K562 (cell line): ENCODE results near the gene A4GALT. TPM values are rescaled to one million over a fixed set of nuclear protein-coding genes. Genes with fewer than 3 reads are reported as not detected.

Source experiments
- CBFA2T3 ChIP-seq: fragments of 450-650 bp; IDR thresholded peaks from 2 replicates; pipeline ENCODE4 v1.6.1; 2017
- DACH1 ChIP-seq: fragments of 450-650 bp; IDR thresholded peaks from 2 replicates; pipeline ENCODE4 v1.6.1; 2018; ENCODE audit not compliant: partially characterized antibody
- NFE2L1 ChIP-seq: fragments of 450-650 bp; IDR thresholded peaks from 2 replicates; pipeline ENCODE4 v1.6.1; 2016; ENCODE audit warnings: missing genetic modification characterization, low read depth, mild to moderate bottlenecking, missing compliant biosample characterization, moderate library complexity, borderline replicate concordance
- RAD21 ChIP-seq, 2 experiments: fragments of 250-450 bp in 1 of 2; fragments of 450-650 bp in 1 of 2; sonication (Bioruptor Pico) in 1 of 2; formaldehyde crosslinking in 1 of 2; IDR thresholded peaks in 1 of 2; conservative IDR thresholded peaks in 1 of 2; 2 replicates each; pipeline versions ENCODE4 v1.4.0 to v1.8.0; 2020 to 2022; ENCODE audit warnings: mild to moderate bottlenecking in 2 of 2, moderate library complexity in 1 of 2
- SETDB1 ChIP-seq: IDR thresholded peaks from one replicate; pipeline ENCODE4 v1.6.1; 2012; ENCODE audit warnings: low read length, control low read depth, inconsistent platforms
- SRSF1 ChIP-seq: fragments of 200-400 bp; formaldehyde crosslinking; IDR thresholded peaks from 2 replicates; pipeline ENCODE4 v1.6.1; 2017; ENCODE audit warnings: mild to moderate bottlenecking, low read depth, low read length, moderate library complexity
- TAF1 ChIP-seq: IDR thresholded peaks from 2 replicates; pipeline ENCODE4 v1.6.1; 2011; ENCODE audit warnings: mild to moderate bottlenecking, low read length, moderate library complexity; ENCODE audit not compliant: insufficient read depth, control insufficient read depth, severe bottlenecking; ENCODE audit errors: extremely low read depth
- TEAD4 ChIP-seq, 2 experiments: sonication (generic) in 1 of 2; formaldehyde crosslinking in 1 of 2; IDR thresholded peaks; 2 replicates each; pipeline versions ENCODE4 v1.6.1 to v1.8.0; 2012 to 2022; ENCODE audit warnings: borderline replicate concordance in 1 of 2, inconsistent platforms in 1 of 2, low read length in 1 of 2, mild to moderate bottlenecking in 1 of 2, missing genetic modification reagents in 1 of 2
- THRAP3 ChIP-seq: fragments of 450-650 bp; IDR thresholded peaks from 2 replicates; pipeline ENCODE4 v1.6.1; 2016; ENCODE audit warnings: mild to moderate bottlenecking, inconsistent platforms, borderline replicate concordance
- ZNF584 ChIP-seq: fragments of 200-800 bp; sonication (Bioruptor generic); IDR thresholded peaks from 2 replicates; pipeline ENCODE4 v1.6.1; 2016; ENCODE audit warnings: low read depth, mild to moderate bottlenecking, missing genetic modification characterization, missing compliant biosample characterization
- ZNF699 ChIP-seq: fragments of 250-450 bp; sonication (Bioruptor Pico); IDR thresholded peaks from 2 replicates; pipeline ENCODE4 v1.8.0; 2021; ENCODE audit warnings: mild to moderate bottlenecking, moderate library complexity; ENCODE audit not compliant: insufficient replicate concordance
- polyA plus RNA-seq, 8 experiments: library from polyadenylated mRNA; depleted of rRNA in 4 of 8; stranded (reverse) in 5 of 8; unstranded in 3 of 8; fragments of >200 nt; fragmentation: Nextera tagmentation in 2 of 8; fragmentation: Illumina TruSeq in 1 of 8; extraction: Ambion mirVana in 2 of 8; extraction: Trizol in 1 of 8; gene quantifications; 2 replicates each; pipeline versions ENCODE4 v1.2.1 to v1.2.3, GENCODE V29; 2011 to 2014; ENCODE audit warnings: inconsistent platforms in 1 of 8, missing spikeins in 1 of 8
- total RNA-seq, 7 experiments: library from RNA; depleted of rRNA in 6 of 7; stranded (reverse); fragments of >200 nt in 6 of 7; fragmentation: Illumina TruSeq in 2 of 7; extraction: Trizol in 2 of 7; gene quantifications; 2 replicates each; pipeline versions ENCODE4 v1.2.1 to v1.2.3, GENCODE V29; 2011 to 2021; ENCODE audit warnings: low replicate concordance in 1 of 7
- TF ChIP-seq, protein P1 (sequence below): fragments of 450-650 bp; IDR thresholded peaks from 2 replicates; pipeline ENCODE4 v1.6.1; 2017; ENCODE audit warnings: mild to moderate bottlenecking, moderate library complexity
- TF ChIP-seq, protein P2 (sequence below): fragments of 450-650 bp; formaldehyde crosslinking; IDR thresholded peaks from 2 replicates; pipeline ENCODE4 v1.4.0; 2020; ENCODE audit warnings: mild to moderate bottlenecking, moderate library complexity
- TF ChIP-seq, protein P3 (sequence below): fragments of 450-650 bp; IDR thresholded peaks from 2 replicates; pipeline ENCODE4 v1.6.1; 2018; ENCODE audit not compliant: partially characterized antibody
- TF ChIP-seq, protein P4 (sequence below), 2 experiments: IDR thresholded peaks; 2 replicates each; pipeline ENCODE4 v1.6.1; 2011; ENCODE audit warnings: borderline replicate concordance in 1 of 2, control low read depth in 1 of 2, low read depth in 1 of 2, low read length in 1 of 2, mild to moderate bottlenecking in 1 of 2, mixed read lengths in 1 of 2, moderate library complexity in 1 of 2; ENCODE audit not compliant: insufficient read depth in 1 of 2, insufficient read length in 1 of 2, poor library complexity in 1 of 2, severe bottlenecking in 1 of 2; ENCODE audit errors: extremely low read depth in 1 of 2
- TF ChIP-seq, protein P5 (sequence below): fragments of 250-450 bp; sonication (Bioruptor Pico); IDR thresholded peaks from 2 replicates; pipeline ENCODE4 v1.8.0; 2021; ENCODE audit warnings: borderline replicate concordance, mild to moderate bottlenecking, moderate library complexity; ENCODE audit not compliant: poor library complexity, severe bottlenecking

The A4GALT gene
- total and polyA plus RNA-seq, 9 of the 15 experiments (the other 6 are each of a cell fraction or from before 2014, with no cell fraction given): 0.07 to 0.11 TPM; not detected in 7

DNA sequence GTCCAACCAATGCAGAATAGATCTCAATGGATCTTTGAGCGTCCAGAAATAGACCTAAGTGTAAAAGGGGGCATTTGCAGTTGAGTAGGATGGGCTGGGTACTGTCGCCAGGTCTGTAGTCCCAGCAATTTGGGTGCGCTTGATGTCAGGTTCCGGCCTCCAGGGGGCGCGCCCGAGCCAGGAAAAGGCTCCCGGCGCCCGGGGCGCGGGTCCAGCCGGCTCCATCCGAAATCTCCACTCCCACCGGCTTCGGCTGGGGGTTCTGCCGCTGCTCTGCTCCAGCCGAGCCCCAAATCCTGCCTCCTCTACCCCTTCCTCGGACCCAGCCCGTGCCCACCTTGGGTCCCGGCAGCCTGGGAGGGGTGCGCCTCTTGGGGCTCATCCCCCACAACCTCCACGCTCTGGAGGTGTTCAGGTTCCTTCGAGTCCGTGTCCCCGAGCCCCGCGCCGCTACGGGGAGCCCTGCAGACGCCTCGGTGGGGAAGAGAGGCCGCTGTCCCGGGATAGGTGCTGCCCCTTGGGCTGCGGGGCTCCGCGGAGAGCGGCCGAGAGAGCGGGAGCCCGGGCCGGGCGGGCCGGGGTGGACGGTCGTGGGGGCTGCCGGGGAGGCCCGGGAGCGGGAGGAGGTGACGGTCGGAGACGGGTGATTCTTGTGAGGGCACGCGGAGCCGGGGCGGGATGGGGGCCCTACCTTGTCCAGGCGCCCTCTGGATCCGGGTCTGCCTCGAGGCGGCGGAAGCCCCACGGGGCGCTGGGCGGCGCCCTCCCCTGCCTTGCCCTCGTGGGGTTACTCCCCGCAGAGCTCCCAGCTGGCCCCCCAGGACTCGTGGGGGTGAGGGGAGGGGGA is 58.5 kb downstream of the A4GALT start (continued):
- TF ChIP-seq, protein P1, sequence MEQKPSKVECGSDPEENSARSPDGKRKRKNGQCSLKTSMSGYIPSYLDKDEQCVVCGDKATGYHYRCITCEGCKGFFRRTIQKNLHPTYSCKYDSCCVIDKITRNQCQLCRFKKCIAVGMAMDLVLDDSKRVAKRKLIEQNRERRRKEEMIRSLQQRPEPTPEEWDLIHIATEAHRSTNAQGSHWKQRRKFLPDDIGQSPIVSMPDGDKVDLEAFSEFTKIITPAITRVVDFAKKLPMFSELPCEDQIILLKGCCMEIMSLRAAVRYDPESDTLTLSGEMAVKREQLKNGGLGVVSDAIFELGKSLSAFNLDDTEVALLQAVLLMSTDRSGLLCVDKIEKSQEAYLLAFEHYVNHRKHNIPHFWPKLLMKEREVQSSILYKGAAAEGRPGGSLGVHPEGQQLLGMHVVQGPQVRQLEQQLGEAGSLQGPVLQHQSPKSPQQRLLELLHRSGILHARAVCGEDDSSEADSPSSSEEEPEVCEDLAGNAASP: no peak
- TF ChIP-seq, protein P2, sequence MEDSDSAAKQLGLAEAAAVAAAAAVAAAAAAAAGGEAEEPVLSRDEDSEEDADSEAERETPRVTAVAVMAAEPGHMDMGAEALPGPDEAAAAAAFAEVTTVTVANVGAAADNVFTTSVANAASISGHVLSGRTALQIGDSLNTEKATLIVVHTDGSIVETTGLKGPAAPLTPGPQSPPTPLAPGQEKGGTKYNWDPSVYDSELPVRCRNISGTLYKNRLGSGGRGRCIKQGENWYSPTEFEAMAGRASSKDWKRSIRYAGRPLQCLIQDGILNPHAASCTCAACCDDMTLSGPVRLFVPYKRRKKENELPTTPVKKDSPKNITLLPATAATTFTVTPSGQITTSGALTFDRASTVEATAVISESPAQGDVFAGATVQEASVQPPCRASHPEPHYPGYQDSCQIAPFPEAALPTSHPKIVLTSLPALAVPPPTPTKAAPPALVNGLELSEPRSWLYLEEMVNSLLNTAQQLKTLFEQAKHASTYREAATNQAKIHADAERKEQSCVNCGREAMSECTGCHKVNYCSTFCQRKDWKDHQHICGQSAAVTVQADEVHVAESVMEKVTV: peak; percentile 55
- TF ChIP-seq TEAD4 (IDR thresholded peaks at IDR 0.05; ENCODE audit: low read length) (no peak), TEAD4 (CRISPR knock-in tag; IDR thresholded peaks at IDR 0.05; ENCODE audit: borderline replicate concordance) (no peak), TAF1 (no peak), THRAP3 (no peak), CBFA2T3 (no peak), SETDB1 (no peak), DACH1 (no peak), NFE2L1 (tag) (no peak), SRSF1 (no peak), ZNF584 (no peak), ZNF699 (CRISPR knock-in tag) (no peak), RAD21 (CRISPR knock-in tag; conservative IDR thresholded peaks at IDR 0.05 in 1 of 2, IDR thresholded peaks at IDR 0.05 in 1 of 2) (peak; percentile 56 to 76)
- TF ChIP-seq, protein P3, sequence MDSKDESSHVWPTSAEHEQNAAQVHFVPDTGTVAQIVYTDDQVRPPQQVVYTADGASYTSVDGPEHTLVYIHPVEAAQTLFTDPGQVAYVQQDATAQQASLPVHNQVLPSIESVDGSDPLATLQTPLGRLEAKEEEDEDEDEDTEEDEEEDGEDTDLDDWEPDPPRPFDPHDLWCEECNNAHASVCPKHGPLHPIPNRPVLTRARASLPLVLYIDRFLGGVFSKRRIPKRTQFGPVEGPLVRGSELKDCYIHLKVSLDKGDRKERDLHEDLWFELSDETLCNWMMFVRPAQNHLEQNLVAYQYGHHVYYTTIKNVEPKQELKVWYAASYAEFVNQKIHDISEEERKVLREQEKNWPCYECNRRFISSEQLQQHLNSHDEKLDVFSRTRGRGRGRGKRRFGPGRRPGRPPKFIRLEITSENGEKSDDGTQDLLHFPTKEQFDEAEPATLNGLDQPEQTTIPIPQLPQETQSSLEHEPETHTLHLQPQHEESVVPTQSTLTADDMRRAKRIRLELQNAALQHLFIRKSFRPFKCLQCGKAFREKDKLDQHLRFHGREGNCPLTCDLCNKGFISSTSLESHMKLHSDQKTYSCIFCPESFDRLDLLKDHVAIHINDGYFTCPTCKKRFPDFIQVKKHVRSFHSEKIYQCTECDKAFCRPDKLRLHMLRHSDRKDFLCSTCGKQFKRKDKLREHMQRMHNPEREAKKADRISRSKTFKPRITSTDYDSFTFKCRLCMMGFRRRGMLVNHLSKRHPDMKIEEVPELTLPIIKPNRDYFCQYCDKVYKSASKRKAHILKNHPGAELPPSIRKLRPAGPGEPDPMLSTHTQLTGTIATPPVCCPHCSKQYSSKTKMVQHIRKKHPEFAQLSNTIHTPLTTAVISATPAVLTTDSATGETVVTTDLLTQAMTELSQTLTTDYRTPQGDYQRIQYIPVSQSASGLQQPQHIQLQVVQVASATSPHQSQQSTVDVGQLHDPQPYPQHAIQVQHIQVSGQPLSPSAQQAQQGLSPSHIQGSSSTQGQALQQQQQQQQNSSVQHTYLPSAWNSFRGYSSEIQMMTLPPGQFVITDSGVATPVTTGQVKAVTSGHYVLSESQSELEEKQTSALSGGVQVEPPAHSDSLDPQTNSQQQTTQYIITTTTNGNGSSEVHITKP: no peak
- TF ChIP-seq, protein P4, sequence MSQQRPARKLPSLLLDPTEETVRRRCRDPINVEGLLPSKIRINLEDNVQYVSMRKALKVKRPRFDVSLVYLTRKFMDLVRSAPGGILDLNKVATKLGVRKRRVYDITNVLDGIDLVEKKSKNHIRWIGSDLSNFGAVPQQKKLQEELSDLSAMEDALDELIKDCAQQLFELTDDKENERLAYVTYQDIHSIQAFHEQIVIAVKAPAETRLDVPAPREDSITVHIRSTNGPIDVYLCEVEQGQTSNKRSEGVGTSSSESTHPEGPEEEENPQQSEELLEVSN (IDR thresholded peaks at IDR 0.05; ENCODE audit: borderline replicate concordance in 1 of 2, extremely low read depth in 1 of 2, insufficient read depth in 1 of 2, insufficient read length in 1 of 2, low read depth in 1 of 2, low read length in 1 of 2, poor library complexity in 1 of 2, severe bottlenecking in 1 of 2): peak in 1 of 2 experiments; percentile 55
- TF ChIP-seq, protein P5, sequence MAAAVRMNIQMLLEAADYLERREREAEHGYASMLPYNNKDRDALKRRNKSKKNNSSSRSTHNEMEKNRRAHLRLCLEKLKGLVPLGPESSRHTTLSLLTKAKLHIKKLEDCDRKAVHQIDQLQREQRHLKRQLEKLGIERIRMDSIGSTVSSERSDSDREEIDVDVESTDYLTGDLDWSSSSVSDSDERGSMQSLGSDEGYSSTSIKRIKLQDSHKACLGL (CRISPR knock-in tag): no peak
